H1 (cell line): ENCODE data around the gene LUM. TPM values are rescaled to one million over a fixed set of nuclear protein-coding genes. Genes with fewer than 3 reads are reported as not detected.

Experiments
- KDM5A ChIP-seq: fragments of 200-600 bp; IDR thresholded peaks from 2 replicates; pipeline ENCODE4 v1.7.1; 2012; ENCODE audit warnings: mild to moderate bottlenecking, low read length, inconsistent platforms, mixed read lengths
- TEAD4 ChIP-seq: IDR thresholded peaks from 2 replicates; pipeline ENCODE4 v1.6.1; 2012; ENCODE audit warnings: low read depth, low read length, inconsistent platforms, mixed read lengths
- YY1 ChIP-seq: IDR thresholded peaks from 2 replicates; pipeline ENCODE4 v1.6.1; 2011; ENCODE audit warnings: low read depth, mild to moderate bottlenecking, low read length
- polyA plus RNA-seq, 7 experiments: library from polyadenylated mRNA; depleted of rRNA in 3 of 7; stranded (reverse) in 5 of 7; unstranded in 2 of 7; fragments of >200 nt in 5 of 7; fragments of 200-250 nt in 2 of 7; gene quantifications; 1 replicate in 5 of 7; 2 replicates in 1 of 7; 4 replicates in 1 of 7; pipeline versions ENCODE4 v1.2.1 to v1.2.3, GENCODE V29; 2011 to 2013; ENCODE audit warnings: missing spikeins in 2 of 7, mixed read lengths in 2 of 7
- total RNA-seq: library from RNA; stranded (reverse); fragmentation: NEBNext Ultra II Directional; extraction: Animal tissue kit (Norgen Biotek cat#: 25700); gene quantifications from 2 replicates; pipeline ENCODE4 v1.2.1, GENCODE V29; 2021
- TF ChIP-seq, protein P1 (sequence below), 3 experiments: IDR thresholded peaks; 1 replicate in 2 of 3; 2 replicates in 1 of 3; pipeline versions ENCODE4 v1.5.1 to v1.6.1; 2011; ENCODE audit warnings: low read length in 3 of 3, mild to moderate bottlenecking in 3 of 3, inconsistent platforms in 2 of 3, low read depth in 1 of 3, moderate library complexity in 1 of 3; ENCODE audit not compliant: insufficient read depth in 1 of 3; ENCODE audit errors: control extremely low read depth in 1 of 3
- TF ChIP-seq, protein P2 (sequence below): IDR thresholded peaks from 2 replicates; pipeline ENCODE4 v1.6.1; 2012; ENCODE audit warnings: inconsistent platforms

Gene LUM
- total and polyA plus RNA-seq, 2 of the 8 experiments (the other 6 are each of a cell fraction or from before 2014, with no cell fraction given): not detected

DNA sequence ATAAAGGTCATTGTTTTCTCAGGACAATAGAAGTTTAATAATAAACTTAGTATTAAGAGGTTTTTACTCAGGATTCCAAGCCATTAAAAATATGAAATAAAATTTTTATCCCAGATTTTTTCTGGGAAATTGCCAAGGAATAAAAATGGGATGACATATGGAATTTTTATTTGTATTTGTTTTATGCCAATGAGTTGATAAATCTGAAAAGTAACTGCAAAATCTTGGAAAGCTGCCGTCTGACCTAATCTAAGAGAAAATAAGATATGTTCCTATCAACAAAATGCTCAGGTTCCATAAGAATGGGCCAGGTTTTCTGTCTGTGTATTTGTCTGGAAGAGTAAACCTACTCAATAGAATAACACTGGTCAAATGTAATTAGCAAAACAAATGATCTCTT, 31.3 kb downstream of the LUM start (continued):
- TF ChIP-seq, protein P1, sequence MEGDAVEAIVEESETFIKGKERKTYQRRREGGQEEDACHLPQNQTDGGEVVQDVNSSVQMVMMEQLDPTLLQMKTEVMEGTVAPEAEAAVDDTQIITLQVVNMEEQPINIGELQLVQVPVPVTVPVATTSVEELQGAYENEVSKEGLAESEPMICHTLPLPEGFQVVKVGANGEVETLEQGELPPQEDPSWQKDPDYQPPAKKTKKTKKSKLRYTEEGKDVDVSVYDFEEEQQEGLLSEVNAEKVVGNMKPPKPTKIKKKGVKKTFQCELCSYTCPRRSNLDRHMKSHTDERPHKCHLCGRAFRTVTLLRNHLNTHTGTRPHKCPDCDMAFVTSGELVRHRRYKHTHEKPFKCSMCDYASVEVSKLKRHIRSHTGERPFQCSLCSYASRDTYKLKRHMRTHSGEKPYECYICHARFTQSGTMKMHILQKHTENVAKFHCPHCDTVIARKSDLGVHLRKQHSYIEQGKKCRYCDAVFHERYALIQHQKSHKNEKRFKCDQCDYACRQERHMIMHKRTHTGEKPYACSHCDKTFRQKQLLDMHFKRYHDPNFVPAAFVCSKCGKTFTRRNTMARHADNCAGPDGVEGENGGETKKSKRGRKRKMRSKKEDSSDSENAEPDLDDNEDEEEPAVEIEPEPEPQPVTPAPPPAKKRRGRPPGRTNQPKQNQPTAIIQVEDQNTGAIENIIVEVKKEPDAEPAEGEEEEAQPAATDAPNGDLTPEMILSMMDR (IDR thresholded peaks at IDR 0.05; ENCODE audit: control extremely low read depth in 1 of 3, insufficient read depth in 1 of 3, low read depth in 1 of 3, low read length in 3 of 3): no peak
- TF ChIP-seq KDM5A: no peak
- no peak for TF ChIP-seq YY1
- TF ChIP-seq TEAD4: no peak
- TF ChIP-seq, protein P2, sequence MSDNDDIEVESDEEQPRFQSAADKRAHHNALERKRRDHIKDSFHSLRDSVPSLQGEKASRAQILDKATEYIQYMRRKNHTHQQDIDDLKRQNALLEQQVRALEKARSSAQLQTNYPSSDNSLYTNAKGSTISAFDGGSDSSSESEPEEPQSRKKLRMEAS: no peak
